ENCODE measurements around the gene CPNE2.

CPNE2 gene

DNA sequence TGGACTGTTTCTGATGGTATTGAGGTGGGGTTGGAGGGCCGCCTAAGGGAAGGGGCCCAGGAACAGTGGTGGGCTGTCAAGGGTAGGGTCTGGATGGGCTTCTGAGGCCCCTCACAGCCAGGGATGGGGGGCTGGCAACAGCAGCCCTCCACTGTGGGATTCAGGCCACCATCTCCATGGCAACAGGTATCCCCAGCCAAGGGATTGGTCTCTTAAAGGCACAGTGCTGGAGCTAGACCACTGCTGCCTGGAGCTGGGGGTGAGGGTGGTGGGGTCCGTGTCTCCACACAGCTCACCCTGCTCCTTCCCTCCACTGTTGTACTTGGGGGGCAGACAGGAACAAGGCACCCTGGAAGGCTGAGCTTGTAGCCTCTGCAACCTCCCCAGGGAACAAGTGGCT, 51.6 kb downstream of the CPNE2 start:
- no peak for DNase-seq (ENCODE audit: low read depth)

DNA sequence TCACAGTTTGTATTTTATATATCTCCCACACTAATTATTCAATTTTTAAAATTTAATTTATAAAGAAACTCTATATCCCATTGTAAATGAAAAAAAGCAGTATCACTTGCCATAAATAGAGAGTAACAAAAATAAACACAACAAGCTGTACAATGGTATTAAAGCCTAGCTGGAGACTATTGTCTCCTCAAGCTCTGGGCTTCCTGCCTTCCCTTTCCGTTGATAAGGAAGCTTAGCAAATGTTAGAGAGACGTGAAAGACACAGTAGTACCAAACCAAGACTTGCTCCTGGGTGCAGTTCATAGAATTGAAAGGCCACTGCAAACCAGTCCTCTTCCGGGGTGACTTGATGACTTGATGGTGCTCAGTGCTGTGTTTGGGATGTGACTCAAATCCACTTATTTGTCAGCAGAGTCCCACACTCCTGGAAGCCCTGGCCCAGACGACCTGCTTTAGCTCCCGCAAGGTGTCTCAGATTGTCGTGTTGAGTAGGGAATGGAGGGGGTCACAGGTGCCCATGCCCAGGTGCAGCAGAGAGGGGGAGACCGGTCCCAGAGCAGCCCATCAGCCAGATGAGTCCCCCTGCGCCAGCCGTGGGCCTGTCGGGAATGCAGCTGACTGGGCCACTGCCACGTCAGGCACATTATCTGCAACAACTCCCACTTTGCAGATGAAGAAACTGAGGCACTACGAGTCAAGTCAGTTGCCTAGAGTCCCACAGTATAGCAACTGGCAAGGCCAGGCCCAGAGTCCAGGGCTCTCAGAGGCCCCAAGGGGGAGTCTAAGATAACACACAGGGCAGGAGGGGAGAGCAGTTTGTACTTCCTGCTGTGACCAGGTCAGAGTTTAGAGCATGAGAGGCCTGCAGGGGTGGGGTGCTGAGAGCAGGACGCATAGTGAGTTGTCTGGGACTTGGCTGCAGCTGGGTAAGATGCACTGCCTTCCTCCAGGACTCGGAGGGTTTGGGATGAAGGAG, 53.0 kb downstream of the CPNE2 start:
- DNase-seq (ENCODE audit: low read depth), result no peak

DNA sequence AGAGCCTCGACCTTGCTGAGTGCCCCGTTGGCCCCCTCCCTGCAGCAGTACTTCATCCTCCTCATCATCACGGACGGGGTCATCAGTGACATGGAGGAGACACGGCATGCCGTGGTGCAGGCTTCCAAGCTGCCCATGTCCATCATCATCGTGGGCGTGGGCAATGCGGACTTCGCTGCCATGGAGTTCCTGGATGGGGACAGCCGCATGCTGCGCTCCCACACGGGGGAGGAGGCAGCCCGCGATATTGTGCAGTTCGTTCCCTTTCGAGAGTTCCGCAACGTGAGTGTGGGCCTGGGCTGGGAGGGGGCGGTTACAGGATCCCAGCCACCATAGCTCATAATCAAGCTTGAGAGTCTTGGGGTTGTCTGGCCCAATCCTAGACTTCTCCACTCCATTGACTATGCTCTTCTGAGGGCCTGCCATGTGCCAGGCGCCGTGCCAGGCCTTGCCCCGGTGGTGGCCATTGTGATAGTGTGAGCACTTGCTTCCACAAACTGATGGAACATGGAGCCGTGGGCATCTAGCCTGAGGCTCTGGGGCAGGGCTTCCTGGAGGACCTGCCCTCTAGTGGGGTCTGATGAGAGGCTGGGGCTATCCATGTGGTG, 53.8 kb downstream of the CPNE2 start:
- no peak for DNase-seq (ENCODE audit: low read depth)

DNA sequence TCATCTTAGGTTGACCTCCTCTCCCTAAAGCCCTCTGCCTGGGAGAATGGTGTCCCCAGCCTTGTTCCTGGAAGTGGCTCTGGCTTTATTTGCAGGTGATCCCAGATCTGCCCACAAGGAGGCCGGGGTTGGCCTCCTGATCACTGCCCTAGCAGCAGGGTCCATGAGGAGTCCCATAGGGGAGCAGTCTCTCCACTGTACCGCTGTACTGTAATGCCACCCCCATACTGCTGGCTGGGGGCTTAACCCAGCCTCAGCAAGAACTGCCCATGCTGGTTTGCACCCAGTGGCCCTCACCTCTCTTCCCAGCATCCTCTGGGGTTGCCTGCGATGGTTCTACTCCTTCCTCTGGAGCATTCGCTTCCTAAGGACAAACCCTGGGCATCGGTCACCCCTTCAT, 54.4 kb downstream of the CPNE2 start:
- no peak for DNase-seq (ENCODE audit: low read depth)

DNA sequence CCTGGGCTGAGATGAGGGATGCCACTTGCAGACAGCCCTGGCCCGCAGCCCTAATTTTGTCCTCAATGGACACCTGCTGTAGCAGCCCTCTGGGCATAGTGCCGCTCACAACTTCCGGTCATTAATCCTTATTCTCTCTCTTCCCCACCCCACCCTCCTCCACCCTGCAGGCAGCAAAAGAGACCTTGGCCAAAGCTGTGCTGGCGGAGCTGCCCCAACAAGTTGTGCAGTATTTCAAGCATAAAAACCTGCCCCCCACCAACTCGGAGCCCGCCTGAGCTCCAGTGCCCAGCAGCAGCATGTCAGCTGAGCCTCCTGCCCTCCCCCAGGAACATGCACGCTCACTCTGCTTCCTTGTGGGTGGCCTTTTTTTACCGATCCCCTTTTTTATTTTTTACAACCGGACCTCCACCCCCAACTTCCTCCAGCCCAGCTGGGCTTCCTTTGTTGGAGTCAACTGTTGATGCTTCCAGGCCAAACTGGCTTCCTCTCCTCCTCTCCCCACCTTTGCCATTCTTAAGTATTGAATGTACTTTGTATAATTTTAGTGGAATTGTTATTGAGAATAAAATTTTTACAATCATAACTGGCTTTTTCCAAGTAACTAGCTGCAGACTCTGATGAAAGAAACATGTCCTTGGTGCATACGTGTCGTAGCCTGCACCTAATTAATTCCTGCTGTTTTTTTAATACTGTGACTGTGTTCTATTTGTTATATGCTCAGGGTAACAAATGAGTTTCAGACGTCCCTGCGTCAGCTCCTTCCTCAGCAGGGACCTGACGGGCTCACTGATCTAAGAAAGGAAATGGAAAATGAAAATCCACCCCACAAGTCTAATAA, 55.2 kb downstream of the CPNE2 start:
- DNase-seq (ENCODE audit: low read depth), result no peak

DNA sequence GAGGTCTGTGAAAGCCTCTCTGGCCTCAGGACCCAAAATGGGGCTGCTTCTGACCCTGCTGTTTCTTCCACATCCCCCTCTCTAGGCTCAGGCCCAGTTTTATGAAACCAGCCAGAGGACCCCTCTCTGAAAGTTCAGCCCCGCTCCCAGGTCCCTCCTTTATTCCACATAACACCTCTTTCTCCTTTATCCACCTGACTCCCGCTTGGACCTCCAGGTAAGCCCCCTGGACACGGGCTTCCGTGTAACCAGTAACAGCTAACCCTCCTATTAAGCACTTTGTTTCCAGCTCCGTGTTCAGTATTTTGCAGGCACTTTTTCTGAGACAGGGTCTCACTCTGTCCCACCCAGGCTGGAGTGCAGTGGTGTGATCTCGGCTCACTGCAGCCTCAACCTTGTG, 56.1 kb downstream of the CPNE2 start:
- DNase-seq (ENCODE audit: low read depth), result no peak

DNA sequence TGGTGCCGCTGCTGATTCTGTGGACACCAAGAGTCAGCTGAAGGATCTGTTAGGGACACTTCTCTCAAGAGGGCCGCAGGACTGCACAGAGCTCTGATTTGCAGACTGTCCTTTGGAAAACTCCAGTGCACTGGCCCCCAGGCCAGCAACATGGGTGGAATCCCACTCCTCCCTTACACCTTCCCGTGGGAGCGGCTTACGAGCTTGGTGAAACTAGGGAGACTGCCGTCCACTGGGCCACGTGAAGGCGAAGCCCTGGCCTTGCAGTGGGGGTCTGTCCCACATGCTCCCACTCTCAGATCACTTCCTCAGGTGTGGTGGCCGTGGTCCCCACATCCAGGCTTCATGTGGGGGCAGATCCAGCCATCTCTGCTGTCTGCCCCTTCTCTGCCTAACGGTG, 57.0 kb downstream of the CPNE2 start:
- no peak for DNase-seq (ENCODE audit: low read depth)

DNA sequence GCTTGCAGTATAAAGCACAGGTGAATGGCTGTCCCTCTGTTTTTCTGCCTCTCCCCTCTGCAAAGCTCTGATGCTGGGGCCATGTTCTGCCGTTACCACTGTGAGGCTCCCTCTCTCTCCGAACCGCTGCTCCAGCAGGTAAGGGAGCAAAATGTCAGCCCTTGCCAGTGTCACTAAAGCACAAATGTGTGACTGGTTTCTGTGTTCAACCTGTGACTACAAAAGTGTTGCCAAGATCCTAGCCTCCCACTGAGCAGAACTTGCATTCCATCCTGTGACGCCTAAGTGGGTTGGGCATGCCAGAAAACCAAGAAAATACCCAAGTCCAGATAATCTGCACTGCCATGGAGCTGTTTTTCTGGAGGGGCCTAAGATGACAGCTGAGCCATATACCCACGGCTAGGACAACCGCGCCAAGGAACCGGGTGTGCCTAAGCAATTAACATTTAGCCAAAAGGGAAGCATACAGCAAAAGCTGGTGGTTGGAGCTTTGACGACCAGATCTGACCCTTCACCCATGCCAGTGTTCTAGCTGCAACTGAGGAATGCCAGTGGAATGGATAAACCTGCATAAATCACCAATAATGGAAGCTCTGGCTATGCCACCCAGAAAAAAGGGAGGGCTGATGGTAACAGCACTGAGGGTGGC, 58.4 kb downstream of the CPNE2 start:
- no peak for DNase-seq (ENCODE audit: low read depth)

DNA sequence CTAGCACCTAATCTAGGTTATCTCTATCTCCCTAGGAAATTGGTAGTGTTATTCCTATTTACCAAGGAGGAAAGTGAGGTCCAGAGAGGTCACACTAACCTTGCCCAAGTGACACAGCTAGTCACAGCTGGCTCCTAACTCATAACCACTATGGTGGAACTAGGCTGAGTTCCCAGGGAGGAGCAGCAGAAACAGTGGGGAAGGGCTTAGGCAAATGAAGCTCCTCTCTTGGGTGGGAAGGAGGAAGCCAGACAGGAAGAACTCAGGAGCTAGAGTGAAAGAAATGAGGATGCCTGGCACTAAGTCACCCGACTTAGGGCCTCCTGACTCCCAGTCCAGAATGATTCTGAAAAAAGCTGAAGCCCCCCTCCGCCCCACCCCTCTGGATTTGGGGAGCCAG, 59.0 kb downstream of the CPNE2 start:
- DNase-seq (ENCODE audit: low read depth), result no peak

DNA sequence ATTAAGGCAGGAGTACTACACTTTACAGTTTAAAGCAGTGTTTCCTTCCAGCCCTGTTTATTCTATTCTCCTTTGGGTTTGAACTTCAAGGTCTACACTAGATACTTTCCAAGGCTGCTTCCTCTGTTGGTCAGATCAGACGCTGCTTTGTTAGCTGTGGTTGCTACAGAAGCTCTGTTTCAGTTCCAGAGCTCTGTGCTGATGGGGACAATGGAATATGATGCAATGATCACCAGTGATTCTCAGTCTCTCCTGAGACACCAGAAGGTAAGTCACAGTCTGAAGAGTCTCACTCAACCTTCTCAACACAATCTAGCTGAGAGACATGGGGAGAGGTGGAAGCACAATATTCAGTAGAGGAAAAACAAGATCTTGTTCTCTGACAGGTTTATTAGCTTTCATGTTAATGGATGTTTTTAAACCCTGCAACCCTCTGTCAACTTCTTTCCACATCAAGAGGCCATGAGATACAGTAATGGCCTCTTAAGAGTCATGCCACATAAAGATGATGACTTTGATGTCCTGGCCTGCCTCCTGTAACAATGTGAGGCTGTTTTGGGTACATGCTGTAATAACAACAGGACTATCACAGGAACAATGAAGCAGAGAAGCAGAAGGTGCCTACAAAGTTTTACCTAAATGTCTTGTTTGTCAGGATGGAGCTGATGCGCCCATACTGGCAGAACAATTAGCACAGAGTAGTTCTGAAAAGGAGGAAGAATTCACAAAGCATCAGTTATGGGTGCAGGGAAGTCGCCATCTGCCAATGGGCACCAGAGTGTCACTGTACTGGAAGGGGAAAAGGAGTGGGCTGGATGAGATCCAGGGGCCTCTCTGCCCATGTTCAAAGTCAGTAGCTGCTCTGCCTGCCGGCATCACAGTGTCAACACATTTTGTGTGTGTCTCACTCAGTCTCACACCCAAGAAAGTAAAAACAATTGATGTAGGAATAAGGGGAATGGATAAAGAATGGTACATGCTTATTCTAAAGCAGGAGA, 60.0 kb downstream of the CPNE2 start:
- no peak for DNase-seq (ENCODE audit: low read depth)

DNA sequence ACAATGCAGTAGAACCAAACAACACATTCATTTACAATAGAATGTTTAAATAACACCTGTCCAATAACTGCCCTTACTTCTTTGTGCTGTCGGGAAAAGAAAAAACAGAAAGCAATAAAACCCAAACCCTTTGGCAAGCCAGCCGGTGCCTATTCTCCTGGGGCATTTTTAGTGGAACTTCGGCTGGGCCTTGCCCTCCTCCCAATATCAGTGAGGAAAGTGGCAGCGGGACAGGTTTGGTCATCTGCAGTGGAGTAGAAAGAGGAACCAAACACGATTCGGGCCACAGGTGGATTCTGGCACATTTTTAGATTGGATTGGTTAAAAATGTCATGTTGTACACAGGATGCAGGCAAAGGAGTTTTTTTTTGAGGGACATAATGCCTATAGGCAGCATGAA, 61.5 kb downstream of the CPNE2 start:
- no peak for DNase-seq (ENCODE audit: low read depth)

DNA sequence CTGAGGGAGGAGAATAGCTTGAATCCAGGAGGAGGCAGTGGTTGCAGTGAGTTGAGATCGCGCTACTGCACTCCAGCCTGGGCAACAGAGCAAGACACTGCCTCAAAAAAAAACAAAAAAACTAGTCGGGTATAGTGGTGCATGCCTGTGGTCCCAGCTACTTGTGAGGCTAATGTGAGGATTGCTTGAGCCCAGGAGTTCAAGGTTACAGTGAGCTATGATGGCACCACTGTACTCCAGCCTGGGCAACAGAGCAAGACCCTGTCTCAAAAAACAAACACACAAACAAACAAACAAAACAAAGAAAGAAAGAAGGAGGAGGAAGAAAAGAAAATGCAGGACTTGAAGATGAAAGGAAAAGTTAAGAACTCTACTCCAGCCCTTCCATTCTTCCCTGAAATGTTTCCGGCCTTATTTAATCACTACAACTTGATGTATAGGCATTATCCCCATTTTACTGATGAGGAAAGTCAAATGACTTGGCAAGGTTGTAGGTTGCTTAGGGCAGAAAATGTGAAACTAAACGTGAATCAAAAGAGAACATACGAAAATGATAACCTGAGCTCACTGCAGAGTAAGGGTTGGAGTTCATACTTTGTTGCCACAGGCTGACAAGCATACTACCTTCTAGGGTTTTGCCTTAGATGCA, 63.4 kb downstream of the CPNE2 start:
- no peak for DNase-seq (ENCODE audit: low read depth)

DNA sequence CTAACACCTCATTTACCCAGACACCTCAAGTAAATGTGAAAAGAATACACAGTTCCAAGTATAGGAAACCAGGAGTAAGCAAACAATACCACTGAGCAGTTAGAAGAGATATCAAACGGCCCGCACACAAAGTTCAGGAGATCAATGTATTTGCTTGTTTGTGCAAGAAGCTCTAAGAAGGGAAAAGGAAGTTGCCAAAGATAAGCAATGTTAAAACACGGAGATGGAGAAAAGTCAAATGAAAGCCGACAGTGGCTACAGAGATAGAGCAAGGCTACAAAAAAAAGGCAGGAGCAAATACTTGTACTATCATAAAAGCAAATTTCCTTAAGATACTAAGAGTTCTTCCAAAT, 63.9 kb downstream of the CPNE2 start:
- no peak for DNase-seq (ENCODE audit: low read depth)

DNA sequence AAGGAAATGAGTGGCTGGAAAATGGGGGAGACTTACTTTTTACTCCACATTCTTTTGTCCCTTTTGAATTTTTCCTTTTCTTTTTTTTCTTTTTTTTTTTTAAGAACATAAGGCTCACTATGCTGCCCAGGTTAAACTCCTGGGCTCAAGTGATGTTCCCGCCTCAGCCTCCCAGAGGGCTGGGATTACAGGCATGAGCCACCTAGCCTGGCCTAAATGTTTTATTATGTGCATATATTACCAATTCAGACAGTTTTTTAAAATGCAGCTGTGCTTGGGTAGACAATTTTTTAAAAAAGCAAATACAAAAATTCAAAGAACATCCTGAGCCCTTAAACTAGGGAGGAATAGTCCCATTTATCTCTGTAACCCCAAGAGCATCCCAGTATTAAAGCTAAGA, 65.2 kb downstream of the CPNE2 start:
- DNase-seq (ENCODE audit: low read depth), result no peak

DNA sequence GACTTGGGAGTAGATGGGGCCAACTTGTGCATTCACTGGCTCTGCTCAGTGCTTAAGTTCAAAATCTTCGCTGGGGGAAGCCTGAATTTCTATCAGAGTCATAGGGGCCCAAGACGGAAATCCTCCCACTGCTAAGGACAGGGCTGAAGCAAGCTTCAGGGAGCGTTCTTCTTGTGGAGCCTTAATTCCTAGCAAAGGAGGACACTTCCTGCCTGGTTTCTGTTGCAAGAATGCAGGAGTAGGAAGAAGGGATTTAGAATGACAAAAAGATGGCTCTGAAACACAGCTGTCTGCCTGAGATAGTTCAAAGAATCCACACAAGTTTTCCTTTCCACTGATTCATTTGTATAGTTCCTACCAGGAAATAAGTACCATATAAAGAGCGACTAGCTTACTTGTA, 67.1 kb downstream of the CPNE2 start:
- DNase-seq (ENCODE audit: low read depth), result no peak

DNA sequence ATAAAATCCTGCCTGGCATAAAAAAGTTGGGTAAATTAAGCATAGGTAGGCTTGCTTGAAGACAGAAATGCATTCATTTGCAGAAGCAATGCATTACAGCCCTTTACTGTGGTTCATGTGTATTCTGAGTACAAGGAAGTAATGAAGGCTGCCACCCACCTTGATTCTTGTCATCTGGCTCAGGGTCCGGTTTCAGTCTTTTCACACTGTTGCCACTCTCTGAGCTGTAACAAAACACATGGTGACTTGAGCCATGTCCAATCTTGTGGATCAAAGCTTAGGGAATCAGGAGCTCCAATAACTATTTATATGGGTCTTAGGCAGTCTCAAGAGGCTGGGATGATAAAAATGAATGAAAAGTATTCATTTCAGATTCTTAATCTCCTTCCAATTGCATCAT, 71.5 kb downstream of the CPNE2 start:
- no peak for DNase-seq (ENCODE audit: low read depth)

DNA sequence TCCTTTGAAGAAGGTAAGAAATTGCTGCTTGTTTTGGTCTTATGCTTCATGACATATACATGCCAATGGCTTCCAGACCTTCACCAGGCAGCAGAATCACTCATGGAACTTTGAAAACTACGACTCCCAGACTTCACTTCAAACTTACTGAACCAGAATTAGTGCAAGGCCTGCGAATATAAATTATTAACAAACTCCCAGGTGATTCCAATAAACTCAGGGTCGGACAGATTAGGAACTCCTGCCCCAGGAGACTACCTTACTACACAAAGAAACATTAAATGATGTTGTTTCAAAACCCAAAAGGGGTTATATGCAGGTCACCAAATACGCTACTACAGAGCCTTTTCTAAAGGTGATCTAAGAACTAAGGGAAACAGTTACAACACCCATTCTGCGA, 73.1 kb downstream of the CPNE2 start:
- DNase-seq (ENCODE audit: low read depth), result no peak

DNA sequence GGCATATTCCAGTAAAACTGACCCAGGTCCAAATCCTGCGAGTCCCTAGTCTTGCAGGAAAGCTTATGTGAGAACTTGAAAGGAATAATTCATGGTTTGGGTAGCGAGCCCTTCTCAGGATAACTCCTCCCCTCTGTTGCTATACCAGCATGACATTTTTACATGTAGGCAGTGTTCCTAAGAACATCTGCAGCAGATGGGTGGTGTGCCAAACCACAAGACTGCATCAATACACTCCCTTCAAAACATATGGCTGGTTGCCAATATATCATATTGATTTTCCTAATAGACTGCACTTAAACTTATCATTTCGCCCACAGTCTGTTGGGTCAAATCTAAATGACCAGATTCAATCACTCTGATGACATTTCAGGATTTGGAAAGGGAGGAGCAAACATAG, 73.6 kb downstream of the CPNE2 start:
- no peak for DNase-seq (ENCODE audit: low read depth)

DNA sequence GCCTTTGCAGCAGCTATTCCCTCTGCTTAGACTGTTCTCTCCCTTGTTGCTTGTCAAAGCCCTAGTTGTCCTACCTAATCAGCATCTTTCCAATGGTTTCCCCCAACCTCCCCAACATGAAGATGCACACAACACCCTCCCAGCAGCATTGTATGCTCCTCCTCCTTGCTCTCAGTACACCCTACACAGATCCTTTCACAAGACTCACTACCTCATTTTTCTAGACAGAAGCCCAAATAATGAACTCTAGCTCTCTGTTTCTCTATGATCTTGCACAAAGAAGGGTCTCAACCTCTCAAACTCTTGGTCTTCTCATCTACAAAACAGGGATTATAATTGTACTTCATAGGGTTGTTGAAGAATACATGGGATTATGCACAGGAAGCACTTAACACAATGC, 74.1 kb downstream of the CPNE2 start:
- no peak for DNase-seq (ENCODE audit: low read depth)

DNA sequence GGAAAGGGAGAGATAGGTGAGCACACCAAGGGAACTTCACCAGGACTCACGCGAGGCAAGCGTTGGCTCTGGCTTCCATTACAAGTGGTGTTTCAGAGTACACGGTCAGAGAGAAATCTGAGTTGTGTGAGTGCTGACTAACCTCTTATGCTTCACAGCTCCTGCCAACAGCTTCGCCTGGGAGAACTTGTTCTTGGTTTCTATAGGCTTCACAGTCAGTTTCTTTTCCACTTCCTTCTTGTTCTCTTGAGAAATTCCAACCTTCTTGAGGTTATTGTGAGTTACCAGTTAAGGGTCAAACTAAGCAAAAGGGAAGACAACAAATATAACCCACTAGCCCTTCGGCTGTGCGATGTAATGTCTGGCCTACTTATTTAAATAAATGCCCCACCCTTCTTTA, 74.6 kb downstream of the CPNE2 start:
- DNase-seq (ENCODE audit: low read depth), result peak; percentile 50

DNA sequence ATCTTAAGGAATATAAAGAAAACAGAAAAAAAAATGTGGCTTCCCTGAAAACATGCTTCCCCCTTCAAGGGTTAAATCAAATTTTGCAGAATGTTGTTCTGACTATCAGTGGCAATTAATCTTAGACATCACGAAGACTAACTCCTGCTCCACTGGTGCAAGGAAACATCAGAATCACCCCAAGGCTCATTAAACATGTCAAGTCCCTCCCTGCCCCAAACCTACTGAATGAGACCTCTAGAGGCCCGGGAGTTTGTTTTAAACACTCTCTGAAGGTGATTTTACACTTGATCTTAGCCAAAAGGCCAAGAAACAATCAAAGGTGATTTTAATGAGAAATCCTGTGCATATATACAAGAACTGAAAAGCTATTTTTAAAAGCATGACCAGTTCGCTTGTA, 75.2 kb downstream of the CPNE2 start:
- DNase-seq (ENCODE audit: low read depth), result no peak

Measured in non-pigmented ciliary epithelial cell (primary cell).